HCT116 (cell line): ENCODE measurements around the gene TNFRSF8.

Experiments
- CEBPB ChIP-seq: IDR thresholded peaks from 2 replicates; pipeline ENCODE4 v1.6.1; 2012; ENCODE audit warnings: low read depth
- EZH2phosphoT487 ChIP-seq: fragments of 200-600 bp; IDR thresholded peaks from 2 replicates; pipeline ENCODE4 v1.6.1; 2018; ENCODE audit warnings: antibody characterized with exemption, borderline replicate concordance
- POLR2A ChIP-seq: IDR thresholded peaks from 2 replicates; pipeline ENCODE4 v1.7.0; 2011; ENCODE audit warnings: borderline replicate concordance; ENCODE audit not compliant: insufficient read depth, insufficient read length; ENCODE audit errors: extremely low read depth
- POLR2AphosphoS5 ChIP-seq: IDR thresholded peaks from 2 replicates; pipeline ENCODE4 v1.6.1; 2011; ENCODE audit warnings: mild to moderate bottlenecking, low read depth, low read length, moderate library complexity
- RAD21 ChIP-seq: IDR thresholded peaks from 2 replicates; pipeline ENCODE4 v1.6.1; 2012; ENCODE audit warnings: low read depth, mild to moderate bottlenecking
- SRF ChIP-seq: IDR thresholded peaks from 2 replicates; pipeline ENCODE4 v1.6.1; 2012; ENCODE audit warnings: low read depth
- TCF7L2 ChIP-seq: IDR thresholded peaks from 2 replicates; pipeline ENCODE4 v1.7.0; 2011; ENCODE audit warnings: borderline replicate concordance, inconsistent platforms; ENCODE audit not compliant: insufficient read depth, insufficient read length; ENCODE audit errors: extremely low read depth
- ZNF274 ChIP-seq: fragments of 200-500 bp; sonication (Bioruptor generic); IDR thresholded peaks from 2 replicates; pipeline ENCODE4 v1.6.1; 2014; ENCODE audit warnings: mild to moderate bottlenecking, low read depth, low read length, inconsistent platforms
- TF ChIP-seq, protein P1 (sequence below), 3 experiments: fragments of 200-600 bp in 1 of 3; sonication (generic) in 1 of 3; IDR thresholded peaks in 2 of 3; conservative IDR thresholded peaks in 1 of 3; 2 replicates each; pipeline ENCODE4 v1.5.1; 2012 to 2017; ENCODE audit warnings: low read depth in 2 of 3, low read length in 2 of 3, antibody characterized with exemption in 1 of 3, borderline replicate concordance in 1 of 3, control low read depth in 1 of 3, mild to moderate bottlenecking in 1 of 3, mixed read lengths in 1 of 3, mixed run types in 1 of 3, moderate library complexity in 1 of 3; ENCODE audit not compliant: insufficient read depth in 1 of 3

- TF ChIP-seq POLR2A (no peak), RAD21 (no peak), CEBPB (no peak), SRF (no peak), TCF7L2 (no peak), POLR2AphosphoS5 (no peak), ZNF274 (no peak), EZH2phosphoT487 (no peak)
- TF ChIP-seq, protein P1, sequence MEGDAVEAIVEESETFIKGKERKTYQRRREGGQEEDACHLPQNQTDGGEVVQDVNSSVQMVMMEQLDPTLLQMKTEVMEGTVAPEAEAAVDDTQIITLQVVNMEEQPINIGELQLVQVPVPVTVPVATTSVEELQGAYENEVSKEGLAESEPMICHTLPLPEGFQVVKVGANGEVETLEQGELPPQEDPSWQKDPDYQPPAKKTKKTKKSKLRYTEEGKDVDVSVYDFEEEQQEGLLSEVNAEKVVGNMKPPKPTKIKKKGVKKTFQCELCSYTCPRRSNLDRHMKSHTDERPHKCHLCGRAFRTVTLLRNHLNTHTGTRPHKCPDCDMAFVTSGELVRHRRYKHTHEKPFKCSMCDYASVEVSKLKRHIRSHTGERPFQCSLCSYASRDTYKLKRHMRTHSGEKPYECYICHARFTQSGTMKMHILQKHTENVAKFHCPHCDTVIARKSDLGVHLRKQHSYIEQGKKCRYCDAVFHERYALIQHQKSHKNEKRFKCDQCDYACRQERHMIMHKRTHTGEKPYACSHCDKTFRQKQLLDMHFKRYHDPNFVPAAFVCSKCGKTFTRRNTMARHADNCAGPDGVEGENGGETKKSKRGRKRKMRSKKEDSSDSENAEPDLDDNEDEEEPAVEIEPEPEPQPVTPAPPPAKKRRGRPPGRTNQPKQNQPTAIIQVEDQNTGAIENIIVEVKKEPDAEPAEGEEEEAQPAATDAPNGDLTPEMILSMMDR (IDR thresholded peaks at IDR 0.05 in 2 of 3, conservative IDR thresholded peaks at IDR 0.05 in 1 of 3; ENCODE audit: borderline replicate concordance in 1 of 3, insufficient read depth in 1 of 3, low read depth in 2 of 3, low read length in 2 of 3), result 0 out of 6 replicates have a peak, but pooled peaks of 2 of the 3 experiments have one; percentile 7 to 11
These were observed 10.0 kb upstream of the TNFRSF8 start for GRCh38 chr1:12052997-12053686.
